Measurements from ENCODE around the gene VAT1L. TPM values are rescaled to one million over a fixed set of nuclear protein-coding genes. Genes with fewer than 3 reads are reported as not detected.

Gene VAT1L
- total RNA-seq, 1 experiment from 2014 or later = 0.10 TPM

DNA sequence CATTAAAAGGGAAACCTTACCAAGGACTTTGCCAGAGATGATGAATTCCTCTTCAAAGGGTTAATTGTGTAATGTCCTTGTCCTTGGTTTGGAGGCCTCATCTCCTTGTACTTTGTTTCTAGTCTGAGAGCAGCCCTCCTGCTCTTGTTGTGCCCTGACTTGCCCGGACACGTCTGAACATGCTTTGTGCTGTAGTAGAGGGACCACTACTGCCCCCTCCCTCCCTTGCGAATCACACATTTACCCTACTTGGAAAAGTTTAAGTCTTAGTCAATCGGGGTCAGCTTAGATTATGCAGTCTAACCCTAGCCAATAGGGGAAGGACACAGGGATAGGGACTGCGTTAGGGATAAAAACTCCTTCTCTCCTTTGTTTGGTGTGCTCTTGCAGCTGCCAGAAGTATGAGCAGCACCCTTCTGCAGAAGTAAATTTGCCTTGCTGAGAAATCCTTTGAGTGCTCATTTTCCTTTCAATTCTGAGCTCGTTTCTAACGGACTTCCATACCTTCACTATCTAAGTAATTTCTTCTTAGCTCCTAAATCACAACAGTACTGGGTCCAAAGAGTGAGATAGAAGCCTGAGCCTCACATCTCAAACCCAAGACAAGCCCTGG, 207.6 kb downstream of the VAT1L start:
- Histone ChIP-seq H3K4me3 (replicated peaks in 1 of 2; ENCODE audit: low read depth in 1 of 2, low read length in 2 of 2) (no peak overlapping the region), H4K20me1 (ENCODE audit: insufficient read depth) (no peaks in the 10 kb centered on the region), H3K4me2 (ENCODE audit: low read length) (no peak overlapping the region), H3K9me2 (ENCODE audit: insufficient read depth) (no peaks in the 10 kb centered on the region), H3K36me3 (ENCODE audit: control insufficient read depth in 1 of 2, insufficient read depth in 2 of 2, low read length in 2 of 2) (no peaks in the 10 kb centered on the region), H2AFZ (ENCODE audit: low read depth, low read length, poor library complexity, severe bottlenecking) (no peak overlapping the region), H3K27me3 (ENCODE audit: insufficient read depth, low read length) (no peaks in the 10 kb centered on the region), H3K79me2 (ENCODE audit: insufficient read depth, low read length) (no peaks in the 10 kb centered on the region), H3K4me1 (ENCODE audit: control insufficient read depth in 1 of 2, insufficient read depth in 2 of 2, low read length in 2 of 2) (peaks cover 0 to 7% of the 10 kb centered on the region in 2 experiments; a peak in 2 of 4 replicates), H3K9ac (ENCODE audit: low read length) (no peak overlapping the region), H3K9me3 (ENCODE audit: control insufficient read depth in 1 of 2, insufficient read depth in 1 of 2, low read depth in 1 of 2, low read length in 2 of 2) (peaks cover 0 to 5% of the 10 kb centered on the region in 2 experiments; a peak in 1 of 4 replicates), H3K27ac (ENCODE audit: low read depth, low read length) (no peak overlapping the region)
- intact Hi-C loops (cut with micrococcal nuclease) = no loop called here
- ATAC-seq (no peak), DNase-seq (ENCODE audit: low read depth, low spot score) (no peak)
- ChIA-PET POLR2A (no interaction called here), CTCF (no interaction called here), RAD21 (ENCODE audit: low non-redundant PET in 1 of 2, low total read pairs in 2 of 2, uncharacterized antibody in 2 of 2, unreplicated experiment in 2 of 2) (no interaction called here)
- no TSS peak for BruUV-seq (replicated peaks)
- TF ChIP-seq, protein P1, sequence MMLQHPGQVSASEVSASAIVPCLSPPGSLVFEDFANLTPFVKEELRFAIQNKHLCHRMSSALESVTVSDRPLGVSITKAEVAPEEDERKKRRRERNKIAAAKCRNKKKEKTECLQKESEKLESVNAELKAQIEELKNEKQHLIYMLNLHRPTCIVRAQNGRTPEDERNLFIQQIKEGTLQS (IDR thresholded peaks at IDR 0.05) = no peak
- TF ChIP-seq, protein P2, sequence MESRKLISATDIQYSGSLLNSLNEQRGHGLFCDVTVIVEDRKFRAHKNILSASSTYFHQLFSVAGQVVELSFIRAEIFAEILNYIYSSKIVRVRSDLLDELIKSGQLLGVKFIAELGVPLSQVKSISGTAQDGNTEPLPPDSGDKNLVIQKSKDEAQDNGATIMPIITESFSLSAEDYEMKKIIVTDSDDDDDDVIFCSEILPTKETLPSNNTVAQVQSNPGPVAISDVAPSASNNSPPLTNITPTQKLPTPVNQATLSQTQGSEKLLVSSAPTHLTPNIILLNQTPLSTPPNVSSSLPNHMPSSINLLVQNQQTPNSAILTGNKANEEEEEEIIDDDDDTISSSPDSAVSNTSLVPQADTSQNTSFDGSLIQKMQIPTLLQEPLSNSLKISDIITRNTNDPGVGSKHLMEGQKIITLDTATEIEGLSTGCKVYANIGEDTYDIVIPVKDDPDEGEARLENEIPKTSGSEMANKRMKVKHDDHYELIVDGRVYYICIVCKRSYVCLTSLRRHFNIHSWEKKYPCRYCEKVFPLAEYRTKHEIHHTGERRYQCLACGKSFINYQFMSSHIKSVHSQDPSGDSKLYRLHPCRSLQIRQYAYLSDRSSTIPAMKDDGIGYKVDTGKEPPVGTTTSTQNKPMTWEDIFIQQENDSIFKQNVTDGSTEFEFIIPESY (IDR thresholded peaks at IDR 0.05; ENCODE audit: extremely low read depth, insufficient replicate concordance, low read length) = no peak
- TF ChIP-seq POLR2AphosphoS5 (IDR thresholded peaks at IDR 0.05; ENCODE audit: low read depth, low read length) (no peak), EZH2phosphoT487 (IDR thresholded peaks at IDR 0.05; ENCODE audit: borderline replicate concordance) (no peak), SIN3A (IDR thresholded peaks at IDR 0.05; ENCODE audit: low read depth) (no peak), TCF7L2 (IDR thresholded peaks at IDR 0.05; ENCODE audit: borderline replicate concordance, extremely low read depth, insufficient read depth, insufficient read length) (no peak), EZH2 (IDR thresholded peaks at IDR 0.05) (no peak), CEBPB (IDR thresholded peaks at IDR 0.05; ENCODE audit: low read depth) (no peak)
- TF ChIP-seq, protein P3, sequence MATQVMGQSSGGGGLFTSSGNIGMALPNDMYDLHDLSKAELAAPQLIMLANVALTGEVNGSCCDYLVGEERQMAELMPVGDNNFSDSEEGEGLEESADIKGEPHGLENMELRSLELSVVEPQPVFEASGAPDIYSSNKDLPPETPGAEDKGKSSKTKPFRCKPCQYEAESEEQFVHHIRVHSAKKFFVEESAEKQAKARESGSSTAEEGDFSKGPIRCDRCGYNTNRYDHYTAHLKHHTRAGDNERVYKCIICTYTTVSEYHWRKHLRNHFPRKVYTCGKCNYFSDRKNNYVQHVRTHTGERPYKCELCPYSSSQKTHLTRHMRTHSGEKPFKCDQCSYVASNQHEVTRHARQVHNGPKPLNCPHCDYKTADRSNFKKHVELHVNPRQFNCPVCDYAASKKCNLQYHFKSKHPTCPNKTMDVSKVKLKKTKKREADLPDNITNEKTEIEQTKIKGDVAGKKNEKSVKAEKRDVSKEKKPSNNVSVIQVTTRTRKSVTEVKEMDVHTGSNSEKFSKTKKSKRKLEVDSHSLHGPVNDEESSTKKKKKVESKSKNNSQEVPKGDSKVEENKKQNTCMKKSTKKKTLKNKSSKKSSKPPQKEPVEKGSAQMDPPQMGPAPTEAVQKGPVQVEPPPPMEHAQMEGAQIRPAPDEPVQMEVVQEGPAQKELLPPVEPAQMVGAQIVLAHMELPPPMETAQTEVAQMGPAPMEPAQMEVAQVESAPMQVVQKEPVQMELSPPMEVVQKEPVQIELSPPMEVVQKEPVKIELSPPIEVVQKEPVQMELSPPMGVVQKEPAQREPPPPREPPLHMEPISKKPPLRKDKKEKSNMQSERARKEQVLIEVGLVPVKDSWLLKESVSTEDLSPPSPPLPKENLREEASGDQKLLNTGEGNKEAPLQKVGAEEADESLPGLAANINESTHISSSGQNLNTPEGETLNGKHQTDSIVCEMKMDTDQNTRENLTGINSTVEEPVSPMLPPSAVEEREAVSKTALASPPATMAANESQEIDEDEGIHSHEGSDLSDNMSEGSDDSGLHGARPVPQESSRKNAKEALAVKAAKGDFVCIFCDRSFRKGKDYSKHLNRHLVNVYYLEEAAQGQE (IDR thresholded peaks at IDR 0.05; ENCODE audit: low read depth) = no peak
